Liver (tissue), 9 donors: Measurements from ENCODE around the gene FBXW5. TPM values are rescaled to one million over a fixed set of nuclear protein-coding genes. Genes with fewer than 3 reads are reported as not detected.

Experiments
- DNase-seq: peaks from one replicate; pipeline ENCODE4 v3.0.0-alpha.2; 2017; ENCODE audit warnings: low spot score
- H3K27ac ChIP-seq, 2 donors: one replicate each; pipeline ENCODE4 v1.7.0; 2013; ENCODE audit warnings: inconsistent platforms in 2 of 2, low read length in 2 of 2, control low read depth in 1 of 2, low read depth in 1 of 2, mild to moderate bottlenecking in 1 of 2
- H3K27me3 ChIP-seq, 4 donors: one replicate each; pipeline versions ENCODE4 v1.6.1 to v1.7.0; 2013; ENCODE audit warnings: low read length in 3 of 4, inconsistent platforms in 1 of 4, mild to moderate bottlenecking in 1 of 4, moderate library complexity in 1 of 4; ENCODE audit not compliant: control insufficient read depth in 4 of 4, insufficient read depth in 4 of 4
- H3K36me3 ChIP-seq, 4 donors: one replicate each; pipeline versions ENCODE4 v1.6.1 to v1.7.0; 2013; ENCODE audit warnings: low read length in 3 of 4, mild to moderate bottlenecking in 3 of 4, low read depth in 1 of 4, moderate library complexity in 1 of 4; ENCODE audit not compliant: control insufficient read depth in 4 of 4, insufficient read depth in 3 of 4
- H3K4me1 ChIP-seq, 4 donors: one replicate each; pipeline versions ENCODE4 v1.6.1 to v1.7.0; 2013; ENCODE audit warnings: low read length in 3 of 4, mild to moderate bottlenecking in 3 of 4, moderate library complexity in 1 of 4; ENCODE audit not compliant: control insufficient read depth in 4 of 4, insufficient read depth in 4 of 4
- H3K4me3 ChIP-seq, 3 donors: one replicate each; pipeline versions ENCODE4 v1.6.1 to v1.7.0; 2013; ENCODE audit warnings: low read length in 3 of 3, control low read depth in 1 of 3, low read depth in 1 of 3, mild to moderate bottlenecking in 1 of 3
- H3K9ac ChIP-seq, 2 donors: one replicate each; pipeline ENCODE4 v1.7.0; 2013; ENCODE audit warnings: low read length in 2 of 2, mild to moderate bottlenecking in 2 of 2, moderate library complexity in 2 of 2, control low read depth in 1 of 2, low read depth in 1 of 2
- H3K9me3 ChIP-seq, 4 donors: one replicate each; pipeline versions ENCODE4 v1.6.1 to v1.7.0; 2013; ENCODE audit warnings: low read length in 3 of 4; ENCODE audit not compliant: control insufficient read depth in 4 of 4
- EGR1 ChIP-seq, 2 donors: IDR thresholded peaks; 2 replicates each; pipeline ENCODE4 v1.6.1; 2016 to 2018; ENCODE audit warnings: antibody characterized with exemption in 2 of 2, low read depth in 2 of 2
- FOXA1 ChIP-seq: IDR thresholded peaks from 2 replicates; pipeline ENCODE4 v1.6.1; 2016; ENCODE audit warnings: antibody characterized with exemption
- FOXA2 ChIP-seq: IDR thresholded peaks from 2 replicates; pipeline ENCODE4 v1.6.1; 2016; ENCODE audit warnings: antibody characterized with exemption
- HNF4A ChIP-seq, 2 donors: conservative IDR thresholded peaks; 2 replicates each; pipeline ENCODE4 v1.6.1; 2016; ENCODE audit warnings: antibody characterized with exemption in 2 of 2, mild to moderate bottlenecking in 2 of 2
- HNF4G ChIP-seq: IDR thresholded peaks from 2 replicates; pipeline ENCODE4 v1.6.1; 2016; ENCODE audit warnings: antibody characterized with exemption
- JUND ChIP-seq, 2 donors: IDR thresholded peaks; 2 replicates each; pipeline ENCODE4 v1.6.1; 2016; ENCODE audit warnings: antibody characterized with exemption in 2 of 2
- NR2F2 ChIP-seq: IDR thresholded peaks from 2 replicates; pipeline ENCODE4 v1.6.1; 2016; ENCODE audit warnings: antibody characterized with exemption
- RAD21 ChIP-seq, 2 donors: IDR thresholded peaks; 2 replicates each; pipeline ENCODE4 v1.6.1; 2016; ENCODE audit warnings: antibody characterized with exemption in 2 of 2, mild to moderate bottlenecking in 2 of 2
- RXRA ChIP-seq, 2 donors: IDR thresholded peaks; 2 replicates each; pipeline ENCODE4 v1.6.1; 2017 to 2018; ENCODE audit warnings: antibody characterized with exemption in 2 of 2, mild to moderate bottlenecking in 1 of 2
- SP1 ChIP-seq: IDR thresholded peaks from 2 replicates; pipeline ENCODE4 v1.6.1; 2018; ENCODE audit warnings: antibody characterized with exemption, mild to moderate bottlenecking
- TAF1 ChIP-seq: conservative IDR thresholded peaks from 2 replicates; pipeline ENCODE4 v1.6.1; 2016; ENCODE audit warnings: antibody characterized with exemption, mild to moderate bottlenecking
- YY1 ChIP-seq: IDR thresholded peaks from 2 replicates; pipeline ENCODE4 v1.6.1; 2016; ENCODE audit warnings: antibody characterized with exemption, mild to moderate bottlenecking
- WGBS: extraction: QIAGEN DNeasy Blood & Tissue Kit; methylation state at CpG from one replicate; pipeline ENCODE4 v1.1.7; 2013; 5-methylcytosine and 5-hydroxymethylcytosine counted together
- polyA plus RNA-seq, 2 donors: library from polyadenylated mRNA; stranded (reverse) in 1 of 2; unstranded in 1 of 2; fragments of 200-250 nt in 1 of 2; fragments of >200 nt in 1 of 2; fragmentation: Nextera tagmentation in 1 of 2; extraction: Ambion mirVana in 1 of 2; gene quantifications; one replicate each; pipeline versions ENCODE4 v1.2.1 to v1.2.3, GENCODE V29; 2013 to 2015
- total RNA-seq, 2 donors: library from RNA; depleted of rRNA; stranded (reverse); fragments of >200 nt; gene quantifications; one replicate each; pipeline ENCODE4 v1.2.3, GENCODE V29; 2014
- TF ChIP-seq, protein P1 (sequence below): IDR thresholded peaks from 2 replicates; pipeline ENCODE4 v1.6.1; 2016; ENCODE audit warnings: antibody characterized with exemption, mild to moderate bottlenecking
- TF ChIP-seq, protein P2 (sequence below): fragments of 150-350 bp; IDR thresholded peaks from 2 replicates; pipeline ENCODE4 v1.5.1; 2017; ENCODE audit warnings: improper control_type of control experiment, low read depth, low read length; ENCODE audit not compliant: missing input control
- TF ChIP-seq, protein P3 (sequence below): IDR thresholded peaks from 2 replicates; pipeline ENCODE4 v1.6.1; 2016; ENCODE audit warnings: antibody characterized with exemption
- TF ChIP-seq, protein P4 (sequence below): IDR thresholded peaks from 2 replicates; pipeline ENCODE4 v1.6.1; 2016; ENCODE audit warnings: antibody characterized with exemption
- donor health status: healthy.
- donor health status: healthy.
- donor health status: healthy.
- donor health status: healthy.
- donor health status: healthy.

Gene FBXW5
- total and polyA plus RNA-seq, 4 donors = 64.0 to 163 (median 109) TPM

DNA sequence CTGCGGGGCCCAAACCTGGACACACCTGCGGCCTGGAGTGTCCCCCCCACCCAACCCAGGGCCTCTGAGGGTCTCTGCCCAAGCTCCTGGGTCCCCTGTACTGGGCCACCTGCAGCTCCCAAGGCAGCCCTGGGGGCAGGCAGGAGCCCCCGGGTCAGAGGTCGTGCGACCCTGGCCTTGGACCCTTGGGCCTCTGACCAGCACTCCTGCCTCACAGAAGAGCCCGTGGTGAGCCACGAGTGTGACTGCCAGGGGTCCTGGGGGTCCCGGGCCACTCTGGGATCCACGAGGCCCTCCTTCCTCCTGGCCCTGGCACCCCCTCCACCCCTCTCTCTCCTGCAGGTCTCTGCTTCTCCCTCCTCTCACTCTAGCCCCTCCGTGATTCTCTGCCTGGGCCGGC lies 27.8 kb upstream of the FBXW5 start:
- 78% methylated on average over 11 of the region's 11 CpGs for WGBS
- TF ChIP-seq SP1 (no peak), NR2F2 (no peak), HNF4A (conservative IDR thresholded peaks at IDR 0.05) (no peak), FOXA1 (no peak), TAF1 (no peak), RAD21 (IDR thresholded peaks at IDR 0.05) (no peak), RXRA (IDR thresholded peaks at IDR 0.05) (no peak), JUND (IDR thresholded peaks at IDR 0.05) (no peak), YY1 (no peak), FOXA2 (no peak), EGR1 (IDR thresholded peaks at IDR 0.05; ENCODE audit: low read depth in 2 of 2) (no peak), HNF4G (no peak)
- TF ChIP-seq, protein P1, sequence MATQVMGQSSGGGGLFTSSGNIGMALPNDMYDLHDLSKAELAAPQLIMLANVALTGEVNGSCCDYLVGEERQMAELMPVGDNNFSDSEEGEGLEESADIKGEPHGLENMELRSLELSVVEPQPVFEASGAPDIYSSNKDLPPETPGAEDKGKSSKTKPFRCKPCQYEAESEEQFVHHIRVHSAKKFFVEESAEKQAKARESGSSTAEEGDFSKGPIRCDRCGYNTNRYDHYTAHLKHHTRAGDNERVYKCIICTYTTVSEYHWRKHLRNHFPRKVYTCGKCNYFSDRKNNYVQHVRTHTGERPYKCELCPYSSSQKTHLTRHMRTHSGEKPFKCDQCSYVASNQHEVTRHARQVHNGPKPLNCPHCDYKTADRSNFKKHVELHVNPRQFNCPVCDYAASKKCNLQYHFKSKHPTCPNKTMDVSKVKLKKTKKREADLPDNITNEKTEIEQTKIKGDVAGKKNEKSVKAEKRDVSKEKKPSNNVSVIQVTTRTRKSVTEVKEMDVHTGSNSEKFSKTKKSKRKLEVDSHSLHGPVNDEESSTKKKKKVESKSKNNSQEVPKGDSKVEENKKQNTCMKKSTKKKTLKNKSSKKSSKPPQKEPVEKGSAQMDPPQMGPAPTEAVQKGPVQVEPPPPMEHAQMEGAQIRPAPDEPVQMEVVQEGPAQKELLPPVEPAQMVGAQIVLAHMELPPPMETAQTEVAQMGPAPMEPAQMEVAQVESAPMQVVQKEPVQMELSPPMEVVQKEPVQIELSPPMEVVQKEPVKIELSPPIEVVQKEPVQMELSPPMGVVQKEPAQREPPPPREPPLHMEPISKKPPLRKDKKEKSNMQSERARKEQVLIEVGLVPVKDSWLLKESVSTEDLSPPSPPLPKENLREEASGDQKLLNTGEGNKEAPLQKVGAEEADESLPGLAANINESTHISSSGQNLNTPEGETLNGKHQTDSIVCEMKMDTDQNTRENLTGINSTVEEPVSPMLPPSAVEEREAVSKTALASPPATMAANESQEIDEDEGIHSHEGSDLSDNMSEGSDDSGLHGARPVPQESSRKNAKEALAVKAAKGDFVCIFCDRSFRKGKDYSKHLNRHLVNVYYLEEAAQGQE = no peak
- TF ChIP-seq, protein P2, sequence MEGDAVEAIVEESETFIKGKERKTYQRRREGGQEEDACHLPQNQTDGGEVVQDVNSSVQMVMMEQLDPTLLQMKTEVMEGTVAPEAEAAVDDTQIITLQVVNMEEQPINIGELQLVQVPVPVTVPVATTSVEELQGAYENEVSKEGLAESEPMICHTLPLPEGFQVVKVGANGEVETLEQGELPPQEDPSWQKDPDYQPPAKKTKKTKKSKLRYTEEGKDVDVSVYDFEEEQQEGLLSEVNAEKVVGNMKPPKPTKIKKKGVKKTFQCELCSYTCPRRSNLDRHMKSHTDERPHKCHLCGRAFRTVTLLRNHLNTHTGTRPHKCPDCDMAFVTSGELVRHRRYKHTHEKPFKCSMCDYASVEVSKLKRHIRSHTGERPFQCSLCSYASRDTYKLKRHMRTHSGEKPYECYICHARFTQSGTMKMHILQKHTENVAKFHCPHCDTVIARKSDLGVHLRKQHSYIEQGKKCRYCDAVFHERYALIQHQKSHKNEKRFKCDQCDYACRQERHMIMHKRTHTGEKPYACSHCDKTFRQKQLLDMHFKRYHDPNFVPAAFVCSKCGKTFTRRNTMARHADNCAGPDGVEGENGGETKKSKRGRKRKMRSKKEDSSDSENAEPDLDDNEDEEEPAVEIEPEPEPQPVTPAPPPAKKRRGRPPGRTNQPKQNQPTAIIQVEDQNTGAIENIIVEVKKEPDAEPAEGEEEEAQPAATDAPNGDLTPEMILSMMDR = no peak
- TF ChIP-seq, protein P3, sequence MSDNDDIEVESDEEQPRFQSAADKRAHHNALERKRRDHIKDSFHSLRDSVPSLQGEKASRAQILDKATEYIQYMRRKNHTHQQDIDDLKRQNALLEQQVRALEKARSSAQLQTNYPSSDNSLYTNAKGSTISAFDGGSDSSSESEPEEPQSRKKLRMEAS = no peak
- TF ChIP-seq, protein P4, sequence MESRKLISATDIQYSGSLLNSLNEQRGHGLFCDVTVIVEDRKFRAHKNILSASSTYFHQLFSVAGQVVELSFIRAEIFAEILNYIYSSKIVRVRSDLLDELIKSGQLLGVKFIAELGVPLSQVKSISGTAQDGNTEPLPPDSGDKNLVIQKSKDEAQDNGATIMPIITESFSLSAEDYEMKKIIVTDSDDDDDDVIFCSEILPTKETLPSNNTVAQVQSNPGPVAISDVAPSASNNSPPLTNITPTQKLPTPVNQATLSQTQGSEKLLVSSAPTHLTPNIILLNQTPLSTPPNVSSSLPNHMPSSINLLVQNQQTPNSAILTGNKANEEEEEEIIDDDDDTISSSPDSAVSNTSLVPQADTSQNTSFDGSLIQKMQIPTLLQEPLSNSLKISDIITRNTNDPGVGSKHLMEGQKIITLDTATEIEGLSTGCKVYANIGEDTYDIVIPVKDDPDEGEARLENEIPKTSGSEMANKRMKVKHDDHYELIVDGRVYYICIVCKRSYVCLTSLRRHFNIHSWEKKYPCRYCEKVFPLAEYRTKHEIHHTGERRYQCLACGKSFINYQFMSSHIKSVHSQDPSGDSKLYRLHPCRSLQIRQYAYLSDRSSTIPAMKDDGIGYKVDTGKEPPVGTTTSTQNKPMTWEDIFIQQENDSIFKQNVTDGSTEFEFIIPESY = no peak
- no peaks in the 10 kb centered on the region for H3K36me3 ChIP-seq
- no peak for DNase-seq
- H3K27me3 ChIP-seq = no peaks in the 10 kb centered on the region
- H3K9me3 ChIP-seq = no peaks in the 10 kb centered on the region
- H3K9ac ChIP-seq = no peak overlapping the region
- H3K27ac ChIP-seq = no peak overlapping the region
- no peaks in the 10 kb centered on the region for H3K4me1 ChIP-seq
- H3K4me3 ChIP-seq = no peak overlapping the region

DNA sequence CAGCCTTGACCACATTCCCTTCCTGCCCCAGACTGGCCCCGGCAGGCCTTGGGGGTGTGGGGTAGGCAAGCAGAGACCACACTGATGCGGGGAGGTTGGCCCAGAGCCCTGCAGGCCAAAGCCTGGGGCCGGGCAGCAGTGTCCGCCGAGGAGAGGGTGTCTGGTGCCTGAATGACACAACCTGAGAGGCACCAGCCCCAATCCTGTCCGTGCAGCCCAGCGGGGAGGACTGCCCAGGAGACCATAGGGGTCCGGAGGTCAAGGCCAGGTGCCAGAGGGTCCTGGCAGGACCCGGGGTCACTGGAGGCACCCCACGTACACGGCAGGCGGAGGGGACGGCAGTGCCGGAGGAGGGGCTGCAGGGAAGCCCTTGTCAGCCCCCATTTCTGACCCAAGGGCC lies 27.2 kb upstream of the FBXW5 start:
- no peaks in the 10 kb centered on the region for H3K9me3 ChIP-seq
- TF ChIP-seq FOXA1 = no peak
- TF ChIP-seq, protein P4 = no peak
- no peak for TF ChIP-seq RAD21 (IDR thresholded peaks at IDR 0.05)
- TF ChIP-seq RXRA (IDR thresholded peaks at IDR 0.05) = no peak
- TF ChIP-seq NR2F2 = no peak
- TF ChIP-seq, protein P1 = no peak
- no peak for TF ChIP-seq YY1
- TF ChIP-seq JUND (IDR thresholded peaks at IDR 0.05) = no peak
- TF ChIP-seq HNF4A (conservative IDR thresholded peaks at IDR 0.05) = no peak
- TF ChIP-seq HNF4G = no peak
- no peak for TF ChIP-seq SP1
- TF ChIP-seq, protein P2 = no peak

More for the DNA sequence above, 27.2 kb upstream of the FBXW5 start:
- Histone ChIP-seq H3K27ac (no peak overlapping the region), H3K4me1 (no peaks in the 10 kb centered on the region), H3K4me3 (no peak overlapping the region), H3K9ac (no peak overlapping the region), H3K36me3 (no peaks in the 10 kb centered on the region), H3K27me3 (no peaks in the 10 kb centered on the region)
- DNase-seq = no peak
- 87% methylated on average over 14 of the region's 14 CpGs for WGBS
